HG02798 (cell line): ENCODE results near the gene C10orf67.
"Not testable (repeated sequence)": the region's sequence is repeated elsewhere in the genome, so short reads cannot be mapped to it uniquely, and the experiment has no call there.

Experiments used
- ATAC-seq: cut with Tn5 transposase; IDR thresholded peaks from one replicate; pipeline ENCODE4 v1.9.1; 2021; ENCODE audit warnings: mild to moderate bottlenecking; ENCODE audit not compliant: unreplicated experiment, poor library complexity

The C10orf67 gene

GRCh38 chr10:23362879-23363792, 18.5 kb upstream of the C10orf67 start:
- ATAC-seq, result peak; percentile 61

GRCh38 chr10:23362069-23362830, 17.7 kb upstream of the C10orf67 start:
- ATAC-seq, result peak; percentile 58

GRCh38 chr10:23361665-23362064, 17.1 kb upstream of the C10orf67 start:
- no peak for ATAC-seq

GRCh38 chr10:23359692-23360380, 15.2 kb upstream of the C10orf67 start:
- no peak for ATAC-seq

- ATAC-seq, result no peak
Measured at GRCh38 chr10:23358357-23358756, 13.8 kb upstream of the C10orf67 start.

- ATAC-seq, result no peak
Measured at GRCh38 chr10:23354630-23355279, 10.2 kb upstream of the C10orf67 start.

- no peak for ATAC-seq
Measured at GRCh38 chr10:23351926-23352519, 7.4 kb upstream of the C10orf67 start.

- not testable (repeated sequence) for ATAC-seq
Measured at GRCh38 chr10:23350706-23351105, 6.1 kb upstream of the C10orf67 start.

GRCh38 chr10:23345861-23346260, 1.3 kb upstream of the C10orf67 start:
- no peak for ATAC-seq

- ATAC-seq, result no peak
Measured at GRCh38 chr10:23343591-23344240, 881 bp downstream of the C10orf67 start.

- ATAC-seq, result no peak
Measured at GRCh38 chr10:23342213-23342884, 2.2 kb downstream of the C10orf67 start.

GRCh38 chr10:23341004-23341403, 3.6 kb downstream of the C10orf67 start:
- ATAC-seq, result no peak

- no peak for ATAC-seq
Measured at GRCh38 chr10:23340354-23340753, 4.2 kb downstream of the C10orf67 start.

- ATAC-seq, result no peak
Measured at GRCh38 chr10:23338886-23339285, 5.7 kb downstream of the C10orf67 start.

GRCh38 chr10:23338155-23338828, 6.3 kb downstream of the C10orf67 start:
- ATAC-seq, result no peak

GRCh38 chr10:23337616-23338015, 7.0 kb downstream of the C10orf67 start:
- no peak for ATAC-seq

GRCh38 chr10:23331567-23332301, 12.9 kb downstream of the C10orf67 start:
- no peak for ATAC-seq

- ATAC-seq, result no peak
Measured at GRCh38 chr10:23330948-23331347, 13.6 kb downstream of the C10orf67 start.
